CD8-positive, alpha-beta memory T cell (primary cell): ENCODE data around the gene DENND1A. TPM values are rescaled to one million over a fixed set of nuclear protein-coding genes. Genes with fewer than 3 reads are reported as not detected.
"Not testable (repeated sequence)": the region's sequence is repeated elsewhere in the genome, so short reads cannot be mapped to it uniquely, and the experiment has no call there.

Experiments used
- CTCF ChIA-PET: fragments of 350-600 bp; sonication (Branson Sonifier 250); formaldehyde crosslinking; loops from one replicate; lab custom pipeline; 2021; ENCODE audit warnings: antibody characterized with exemption; lab: Charles Lee
- POLR2A ChIA-PET: fragments of 350-600 bp; sonication (Branson Sonifier 250); formaldehyde crosslinking; loops from one replicate; lab custom pipeline; 2021; ENCODE audit warnings: antibody characterized with exemption; lab: Charles Lee
- DNase-seq, 5 donors: peaks; one replicate each; pipeline versions ENCODE4 v3.0.0 to v3.0.0-alpha.2; 2020 to 2022; ENCODE audit warnings: mixed read lengths in 1 of 5
- H3K27ac ChIP-seq: one replicate; pipeline ENCODE4 v1.7.0; 2013; ENCODE audit warnings: low read depth, mild to moderate bottlenecking, low read length, moderate library complexity
- H3K27me3 ChIP-seq: 2 replicates; pipeline ENCODE4 v1.7.0; 2013; ENCODE audit warnings: low read length, mild to moderate bottlenecking; ENCODE audit not compliant: insufficient read depth, poor library complexity, severe bottlenecking
- H3K36me3 ChIP-seq: 2 replicates; pipeline ENCODE4 v1.7.0; 2013; ENCODE audit warnings: mild to moderate bottlenecking, low read length, moderate library complexity; ENCODE audit not compliant: insufficient read depth
- H3K4me1 ChIP-seq: 2 replicates; pipeline ENCODE4 v1.7.0; 2013; ENCODE audit warnings: mild to moderate bottlenecking, low read length, moderate library complexity; ENCODE audit not compliant: insufficient read depth
- H3K4me3 ChIP-seq: 2 replicates; pipeline ENCODE4 v1.7.0; 2013; ENCODE audit warnings: mild to moderate bottlenecking, low read length
- H3K9me3 ChIP-seq: 2 replicates; pipeline ENCODE4 v1.7.0; 2013; ENCODE audit warnings: mild to moderate bottlenecking, low read length
- H3K27ac Mint-ChIP-seq, 8 donors: one replicate each; pipeline ENCODE4 v1.8.0; 2020 to 2021; ENCODE audit warnings: mixed read lengths in 8 of 8, mild to moderate bottlenecking in 6 of 8, inconsistent platforms in 3 of 8, moderate library complexity in 3 of 8
- H3K27me3 Mint-ChIP-seq, 2 donors: one replicate each; pipeline ENCODE4 v1.8.0; 2020 to 2021; ENCODE audit warnings: mixed read lengths in 2 of 2, mild to moderate bottlenecking in 1 of 2, moderate library complexity in 1 of 2
- H3K36me3 Mint-ChIP-seq, 3 donors: one replicate each; pipeline ENCODE4 v1.8.0; 2020 to 2021; ENCODE audit warnings: mixed read lengths in 3 of 3, inconsistent platforms in 1 of 3, mild to moderate bottlenecking in 1 of 3
- H3K4me1 Mint-ChIP-seq, 3 donors: one replicate each; pipeline ENCODE4 v1.8.0; 2020 to 2021; ENCODE audit warnings: mixed read lengths in 3 of 3, inconsistent platforms in 1 of 3, mild to moderate bottlenecking in 1 of 3
- H3K4me3 Mint-ChIP-seq, 7 donors: one replicate each; pipeline ENCODE4 v1.8.0; 2020 to 2021; ENCODE audit warnings: mixed read lengths in 7 of 7, mild to moderate bottlenecking in 6 of 7, moderate library complexity in 4 of 7, inconsistent platforms in 2 of 7
- H3K9me3 Mint-ChIP-seq, 5 donors: one replicate each; pipeline ENCODE4 v1.8.0; 2020 to 2022; ENCODE audit warnings: mixed read lengths in 5 of 5, mild to moderate bottlenecking in 3 of 5, moderate library complexity in 2 of 5, inconsistent platforms in 1 of 5
- polyA plus RNA-seq: library from polyadenylated mRNA; unstranded; fragments of 300-500 nt; fragmentation: Illumina TruSeq; gene quantifications from one replicate; pipeline ENCODE4 v1.2.3, GENCODE V29; 2021
- total RNA-seq, 2 experiments: library from RNA; stranded (reverse); gene quantifications; one replicate each; pipeline ENCODE4 v1.2.3, GENCODE V29; 2021

DENND1A gene
- total and polyA plus RNA-seq, 3 experiments from 2014 or later = 7.2 to 15.1 (median 15.0) TPM

- H3K27ac ChIP-seq, H3K4me3 ChIP-seq, CTCF ChIA-PET, H3K4me1 Mint-ChIP-seq, H3K4me1 ChIP-seq, H3K27ac Mint-ChIP-seq, H3K4me3 Mint-ChIP-seq, H3K36me3 ChIP-seq, H3K36me3 Mint-ChIP-seq, H3K27me3 ChIP-seq, H3K27me3 Mint-ChIP-seq, POLR2A ChIA-PET, H3K9me3 Mint-ChIP-seq, DNase-seq, H3K9me3 ChIP-seq: not testable (repeated sequence)
These were observed 14.5 kb upstream of the DENND1A start for GRCh38 chr9:123944464-123944863.

- H3K36me3 ChIP-seq = no peaks in the 10 kb centered on the region
- Mint-ChIP-seq H3K9me3 (no peaks in the 10 kb centered on the region), H3K4me3 (no peak overlapping the region), H3K27ac (no peak overlapping the region), H3K36me3 (no peaks in the 10 kb centered on the region), H3K27me3 (peaks cover 3 to 14% of the 10 kb centered on the region in 2 donors), H3K4me1 (no peaks in the 10 kb centered on the region)
- no peak overlapping the region for H3K4me3 ChIP-seq
- H3K9me3 ChIP-seq = no peaks in the 10 kb centered on the region
- DNase-seq = no peak
- ChIA-PET POLR2A (no interaction called here), CTCF (no interaction called here)
- H3K27ac ChIP-seq = no peak overlapping the region
- H3K4me1 ChIP-seq = no peaks in the 10 kb centered on the region
- H3K27me3 ChIP-seq = no peaks in the 10 kb centered on the region
These were observed 13.7 kb upstream of the DENND1A start for GRCh38 chr9:123943671-123944070.

DNA sequence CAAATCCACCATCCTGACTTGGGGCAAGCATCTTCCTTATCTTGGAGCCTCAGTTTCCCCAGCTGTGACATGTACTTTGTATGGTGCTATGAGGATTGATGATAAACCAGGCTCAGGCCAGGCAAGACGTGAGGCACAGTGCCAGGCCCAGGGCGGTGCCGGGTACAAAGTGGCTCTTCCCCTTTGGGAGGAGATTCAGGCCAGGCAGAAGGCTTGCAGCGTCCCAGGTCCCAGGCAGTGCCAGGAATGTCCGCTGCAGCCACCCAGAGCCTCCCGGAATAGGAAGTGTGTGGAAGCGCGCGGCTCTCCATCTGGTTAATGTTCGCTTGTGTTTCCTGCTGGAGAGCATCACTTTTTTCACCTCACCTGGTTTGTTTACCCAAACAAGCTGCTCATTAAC is 12.6 kb upstream of the DENND1A start:
- Histone ChIP-seq H3K36me3 (no peaks in the 10 kb centered on the region), H3K9me3 (no peaks in the 10 kb centered on the region), H3K4me1 (no peaks in the 10 kb centered on the region), H3K4me3 (no peak overlapping the region), H3K27me3 (no peaks in the 10 kb centered on the region), H3K27ac (no peak overlapping the region)
- no peaks in the 10 kb centered on the region for H3K9me3 Mint-ChIP-seq
- ChIA-PET CTCF (no interaction called here), POLR2A (no interaction called here)
- no peak overlapping the region for H3K4me3 Mint-ChIP-seq
- no peaks in the 10 kb centered on the region for H3K36me3 Mint-ChIP-seq
- DNase-seq = no peak
- H3K4me1 Mint-ChIP-seq = no peaks in the 10 kb centered on the region
- H3K27ac Mint-ChIP-seq = no peak overlapping the region
- H3K27me3 Mint-ChIP-seq = peaks cover 3 to 18% of the 10 kb centered on the region in 2 donors

GRCh38 chr9:123941524-123942070 is 11.7 kb upstream of the DENND1A start:
- Mint-ChIP-seq H3K27me3 (peaks cover 7 to 22% of the 10 kb centered on the region in 2 donors), H3K4me3 (no peak overlapping the region), H3K36me3 (no peaks in the 10 kb centered on the region), H3K27ac (no peak overlapping the region), H3K4me1 (no peaks in the 10 kb centered on the region), H3K9me3 (no peaks in the 10 kb centered on the region)
- ChIA-PET POLR2A (no interaction called here), CTCF (no interaction called here)
- Histone ChIP-seq H3K36me3 (no peaks in the 10 kb centered on the region), H3K27me3 (no peaks in the 10 kb centered on the region), H3K4me1 (no peaks in the 10 kb centered on the region), H3K27ac (no peak overlapping the region), H3K9me3 (no peaks in the 10 kb centered on the region), H3K4me3 (no peak overlapping the region)
- DNase-seq = no peak

GRCh38 chr9:123940721-123941523 is 11.0 kb upstream of the DENND1A start:
- CTCF ChIA-PET = no interaction called here
- H3K9me3 ChIP-seq = no peaks in the 10 kb centered on the region
- Mint-ChIP-seq H3K27ac (no peak overlapping the region), H3K4me1 (no peaks in the 10 kb centered on the region), H3K9me3 (peaks cover 0 to 4% (median 3%) of the 10 kb centered on the region in 5 donors), H3K36me3 (no peaks in the 10 kb centered on the region), H3K27me3 (peaks cover 13 to 26% of the 10 kb centered on the region in 2 donors), H3K4me3 (no peak overlapping the region)
- H3K4me1 ChIP-seq = no peaks in the 10 kb centered on the region
- POLR2A ChIA-PET = no interaction called here
- H3K27ac ChIP-seq = no peak overlapping the region
- H3K27me3 ChIP-seq = no peaks in the 10 kb centered on the region
- DNase-seq = no peak
- H3K36me3 ChIP-seq = no peaks in the 10 kb centered on the region
- H3K4me3 ChIP-seq = no peak overlapping the region

DNA sequence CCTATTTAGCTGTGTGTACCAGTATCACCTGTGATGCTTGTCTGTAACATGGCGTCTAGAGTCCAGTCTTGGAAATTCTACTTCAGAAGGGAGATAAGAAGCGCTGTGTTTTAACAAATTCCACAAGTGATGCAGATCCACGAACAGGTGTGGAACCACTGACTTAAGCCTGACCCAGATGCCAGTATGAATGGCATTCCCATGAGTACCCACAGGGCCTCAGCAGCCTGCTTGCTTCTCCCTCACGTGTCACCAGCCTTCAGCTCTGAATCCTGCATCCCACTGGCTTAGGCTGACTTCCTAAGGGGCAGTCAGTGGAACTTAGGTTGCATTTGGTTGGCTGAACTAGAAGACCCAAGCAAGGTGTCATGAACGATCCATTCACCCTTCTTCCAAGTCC is 8.5 kb upstream of the DENND1A start:
- H3K36me3 Mint-ChIP-seq = no peaks in the 10 kb centered on the region
- H3K27ac Mint-ChIP-seq = no peak overlapping the region
- Histone ChIP-seq H3K27me3 (no peaks in the 10 kb centered on the region), H3K9me3 (no peaks in the 10 kb centered on the region), H3K4me1 (no peaks in the 10 kb centered on the region), H3K36me3 (no peaks in the 10 kb centered on the region), H3K4me3 (no peak overlapping the region), H3K27ac (no peak overlapping the region)
- DNase-seq = no peak
- CTCF ChIA-PET = no interaction called here
- H3K27me3 Mint-ChIP-seq = peaks cover 13 to 33% of the 10 kb centered on the region in 2 donors
- H3K9me3 Mint-ChIP-seq = peaks cover 0 to 4% (median 3%) of the 10 kb centered on the region in 5 donors
- H3K4me3 Mint-ChIP-seq = no peak overlapping the region
- no peaks in the 10 kb centered on the region for H3K4me1 Mint-ChIP-seq
- POLR2A ChIA-PET = no interaction called here

- H3K4me1 Mint-ChIP-seq, H3K36me3 Mint-ChIP-seq, H3K27ac ChIP-seq, H3K36me3 ChIP-seq, DNase-seq, H3K9me3 ChIP-seq, H3K27me3 ChIP-seq, H3K27ac Mint-ChIP-seq, H3K9me3 Mint-ChIP-seq, CTCF ChIA-PET, POLR2A ChIA-PET, H3K4me3 ChIP-seq, H3K4me1 ChIP-seq, H3K4me3 Mint-ChIP-seq: not testable (repeated sequence)
- peaks cover 10 to 33% of the 10 kb centered on the region in 2 donors for H3K27me3 Mint-ChIP-seq
These were observed 6.6 kb upstream of the DENND1A start for GRCh38 chr9:123936575-123936974.

DNA sequence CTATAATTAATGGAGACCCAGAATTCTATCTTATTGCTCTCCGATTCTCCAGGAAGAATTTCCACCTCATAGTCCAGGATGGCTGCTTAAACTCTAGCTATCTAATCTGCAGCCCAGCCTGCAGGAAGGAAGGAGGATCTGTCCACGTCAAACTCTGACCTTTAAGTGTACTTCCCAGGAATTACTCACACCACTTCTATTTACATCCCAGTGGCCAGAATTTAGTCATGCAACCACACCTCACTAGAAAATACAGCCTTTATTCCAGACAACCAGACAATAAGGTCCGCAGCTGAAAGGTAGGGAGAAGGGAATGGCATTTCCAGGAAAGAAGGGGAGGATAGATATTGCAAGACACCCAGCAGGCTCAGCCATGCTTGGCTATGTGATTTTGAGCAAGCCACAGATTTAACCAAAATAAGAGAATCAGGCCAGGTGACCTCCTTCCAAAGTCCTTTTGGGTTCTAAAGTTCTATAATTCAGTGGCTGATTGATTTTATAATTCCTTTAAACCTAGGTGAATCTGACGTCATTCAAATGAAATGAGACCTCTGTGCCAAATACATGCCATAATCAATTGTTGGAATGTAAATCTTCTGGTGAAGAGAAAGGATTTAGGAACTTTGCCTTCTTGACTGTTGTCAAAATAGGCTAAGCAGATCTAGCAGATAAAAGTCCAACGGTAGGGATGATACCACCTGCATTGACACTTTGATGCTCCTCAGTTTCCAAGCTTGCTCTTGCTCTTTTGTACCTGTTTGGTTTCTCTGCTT is 3.7 kb upstream of the DENND1A start:
- ChIA-PET CTCF (no interaction called here), POLR2A (no interaction called here)
- Histone ChIP-seq H3K4me3 (no peak overlapping the region), H3K9me3 (no peaks in the 10 kb centered on the region), H3K27ac (no peak overlapping the region), H3K36me3 (no peaks in the 10 kb centered on the region), H3K4me1 (peaks cover 7% of the 10 kb centered on the region), H3K27me3 (no peaks in the 10 kb centered on the region)
- Mint-ChIP-seq H3K4me3 (peak overlapping the region in 2 of 7 donors; percentile 28 to 33), H3K9me3 (peaks cover 0 to 4% (median 3%) of the 10 kb centered on the region in 5 donors), H3K4me1 (peaks cover 13 to 15% (median 14%) of the 10 kb centered on the region in 3 donors), H3K36me3 (peaks cover 0 to 6% (median 0%) of the 10 kb centered on the region in 3 donors), H3K27me3 (peaks cover 10 to 19% of the 10 kb centered on the region in 2 donors), H3K27ac (no peak overlapping the region)
- DNase-seq = no peak
